ENCODE data around the gene HIRA. TPM values are rescaled to one million over a fixed set of nuclear protein-coding genes. Genes with fewer than 3 reads are reported as not detected.

HIRA gene
- total RNA-seq, 2 donors from 2014 or later, result 10.6 to 12.9 TPM

- no peak overlapping the region for H3K4me3 ChIP-seq
- ATAC-seq (no peak), DNase-seq (no peak)
- no peak for TF ChIP-seq CTCF (IDR thresholded peaks at IDR 0.05)
- TF ChIP-seq POLR2A (IDR thresholded peaks at IDR 0.05), result no peak
- H3K27ac ChIP-seq, result no peak overlapping the region
- H3K9me3 ChIP-seq, result no peaks in the 10 kb centered on the region
- no peaks in the 10 kb centered on the region for H3K27me3 ChIP-seq
- intact Hi-C loops (cut with DNase I), result no loop called here
- peaks cover 8% of the 10 kb centered on the region for H3K4me1 ChIP-seq
- H3K36me3 ChIP-seq (replicated peaks in 1 of 2; ENCODE audit: insufficient read depth in 1 of 2, low read depth in 2 of 2), result no peaks in the 10 kb centered on the region
- WGBS, 2 donors, result 86 to 87% methylated on average over 9 to 11 of the region's 11 CpGs
Observed at GRCh38 chr22:19422440-19423301, 8.9 kb downstream of the HIRA start.

GRCh38 chr22:19420321-19420720 lies 11.2 kb downstream of the HIRA start:
- Histone ChIP-seq H3K4me3 (no peak overlapping the region), H3K27ac (no peak overlapping the region), H3K36me3 (replicated peaks in 1 of 2; ENCODE audit: insufficient read depth in 1 of 2, low read depth in 2 of 2) (no peaks in the 10 kb centered on the region), H3K27me3 (no peaks in the 10 kb centered on the region), H3K4me1 (peaks cover 8% of the 10 kb centered on the region), H3K9me3 (no peaks in the 10 kb centered on the region)
- intact Hi-C loops (cut with DNase I), result no loop called here
- DNase-seq, result no peak
- no peak for TF ChIP-seq POLR2A (IDR thresholded peaks at IDR 0.05)
- TF ChIP-seq CTCF (IDR thresholded peaks at IDR 0.05), result no peak
- ATAC-seq, result no peak
- WGBS, 2 donors, result 94% methylated on average over 6 of the region's 6 CpGs

- H3K4me3 ChIP-seq, result no peak overlapping the region
- intact Hi-C loops (cut with DNase I), result no loop called here
- DNase-seq, result no peak
- no peak for ATAC-seq
- no peaks in the 10 kb centered on the region for H3K36me3 ChIP-seq (replicated peaks in 1 of 2; ENCODE audit: insufficient read depth in 1 of 2, low read depth in 2 of 2)
- no peaks in the 10 kb centered on the region for H3K27me3 ChIP-seq
- peaks cover 8% of the 10 kb centered on the region for H3K4me1 ChIP-seq
- no peaks in the 10 kb centered on the region for H3K9me3 ChIP-seq
- WGBS, 2 donors, result 65 to 68% methylated on average over 5 of the region's 5 CpGs
- no peak for TF ChIP-seq POLR2A (IDR thresholded peaks at IDR 0.05)
- no peak for TF ChIP-seq CTCF (IDR thresholded peaks at IDR 0.05)
- H3K27ac ChIP-seq, result no peak overlapping the region
Observed at GRCh38 chr22:19419464-19420178, 11.9 kb downstream of the HIRA start.

GRCh38 chr22:19419086-19419463 lies 12.5 kb downstream of the HIRA start:
- WGBS, 2 donors, result 74 to 83% methylated on average over 5 of the region's 5 CpGs
- no peak for ATAC-seq

More at GRCh38 chr22:19419086-19419463, 12.5 kb downstream of the HIRA start:
- Histone ChIP-seq H3K27ac (no peak overlapping the region), H3K36me3 (replicated peaks in 1 of 2; ENCODE audit: insufficient read depth in 1 of 2, low read depth in 2 of 2) (no peaks in the 10 kb centered on the region), H3K9me3 (no peaks in the 10 kb centered on the region), H3K4me1 (peaks cover 4% of the 10 kb centered on the region), H3K4me3 (no peak overlapping the region), H3K27me3 (no peaks in the 10 kb centered on the region)
- DNase-seq, result no peak
- TF ChIP-seq POLR2A (IDR thresholded peaks at IDR 0.05), result no peak
- no peak for TF ChIP-seq CTCF (IDR thresholded peaks at IDR 0.05)
- intact Hi-C loops (cut with DNase I), result no loop called here
